Stimulated activated CD8-positive, alpha-beta memory T cell treated with anti-CD3 and anti-CD28 coated beads, Interleukin-12 subunit alpha, Interleukin-12 subunit beta, amount 100 ng/mL, for 1 hour (primary cell): ENCODE data around the gene EHD4.
A peak's percentile ranks its signal among the peaks of the same experiment; 100 is the strongest.

ENCODE experiments used
- DNase-seq: peaks from one replicate; pipeline ENCODE4 v3.0.0-alpha.2; 2020; ENCODE audit warnings: low read depth

EHD4 gene

DNA sequence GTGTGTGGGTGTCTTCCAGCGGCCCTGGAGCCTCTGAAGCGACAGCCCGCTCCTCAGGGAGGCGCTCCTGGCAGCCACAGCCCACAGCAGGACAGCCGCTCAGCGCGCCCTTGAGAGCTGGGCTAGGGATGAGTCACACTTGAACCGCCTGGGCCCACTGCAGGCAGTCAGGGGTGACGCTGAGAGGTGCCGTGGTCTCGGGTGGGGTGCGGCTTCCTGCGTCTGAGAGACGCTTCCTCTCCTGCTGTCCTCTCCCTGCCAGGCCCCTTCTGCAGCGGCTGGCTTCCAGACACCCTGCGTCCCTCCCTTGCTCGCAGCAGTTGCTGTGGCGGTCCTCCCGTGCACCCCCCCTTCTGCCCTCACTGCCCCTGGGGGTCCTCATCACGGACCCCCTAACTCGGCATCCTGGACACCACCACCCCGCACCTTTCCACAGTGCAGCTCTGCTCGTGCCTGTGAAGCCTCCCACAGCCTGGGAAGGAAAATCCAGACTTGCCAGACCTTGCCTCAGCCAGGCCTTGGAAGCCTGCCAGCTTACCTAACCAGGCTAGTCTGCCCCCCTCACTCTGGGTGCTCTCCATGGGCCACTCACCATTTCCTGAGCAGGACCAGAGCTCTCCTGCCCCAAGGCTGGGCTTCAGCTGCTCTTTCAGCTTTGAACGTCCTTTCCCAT is 77.4 kb downstream of the EHD4 start:
- DNase-seq, result peak; percentile 85

GRCh38 chr15:41894251-41894790 is 78.0 kb downstream of the EHD4 start:
- no peak for DNase-seq

DNA sequence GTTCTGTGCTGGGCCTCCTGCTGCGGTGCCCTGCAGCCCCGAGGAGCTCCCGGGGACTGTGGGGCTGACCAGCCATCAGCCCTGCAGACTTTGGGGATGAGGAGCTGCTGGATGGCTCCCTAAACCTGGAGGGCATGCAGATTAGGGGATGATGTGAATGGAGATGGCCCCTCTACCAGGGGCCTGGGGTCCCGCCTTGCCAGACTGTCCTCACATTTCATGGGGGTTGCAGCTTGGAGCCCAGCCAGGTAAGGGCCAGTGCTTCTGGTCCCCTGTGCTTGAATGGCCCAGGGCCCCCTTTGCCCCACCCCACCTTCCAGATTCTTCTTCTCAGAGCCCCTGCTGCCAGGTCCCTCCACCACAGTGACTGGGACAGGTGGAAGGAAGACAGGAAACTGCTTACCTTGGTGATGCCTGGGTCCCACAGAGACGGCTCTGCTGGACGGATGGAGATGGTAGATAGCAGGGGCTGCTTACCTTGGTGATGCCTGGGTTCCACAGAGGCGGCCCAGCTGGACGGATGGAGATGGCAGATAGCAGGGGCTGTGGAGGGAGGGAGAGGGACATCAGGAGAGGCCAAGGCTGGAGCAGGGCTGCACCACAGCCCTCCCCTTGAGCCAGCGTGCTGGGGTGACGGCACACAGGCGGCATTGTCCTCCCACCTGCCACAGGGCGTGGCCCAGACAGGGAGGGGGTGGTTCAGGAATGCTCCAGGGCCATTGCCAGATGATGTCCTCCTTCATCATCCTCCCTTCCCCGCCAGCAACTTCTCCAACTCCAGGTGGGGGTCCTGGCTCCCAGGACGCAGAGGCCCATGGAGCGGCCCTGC is 78.7 kb downstream of the EHD4 start, which contains the start of gene SPTBN5:
Gene SPTBN5 (minus strand): TSS at position 632 of the 829 bp plus-strand sequence. CDS start 556 bp downstream, at position 76.
- DNase-seq, result no peak

- no peak for DNase-seq
Observed at GRCh38 chr15:41892621-41893421, 79.5 kb downstream of the EHD4 start.

DNA sequence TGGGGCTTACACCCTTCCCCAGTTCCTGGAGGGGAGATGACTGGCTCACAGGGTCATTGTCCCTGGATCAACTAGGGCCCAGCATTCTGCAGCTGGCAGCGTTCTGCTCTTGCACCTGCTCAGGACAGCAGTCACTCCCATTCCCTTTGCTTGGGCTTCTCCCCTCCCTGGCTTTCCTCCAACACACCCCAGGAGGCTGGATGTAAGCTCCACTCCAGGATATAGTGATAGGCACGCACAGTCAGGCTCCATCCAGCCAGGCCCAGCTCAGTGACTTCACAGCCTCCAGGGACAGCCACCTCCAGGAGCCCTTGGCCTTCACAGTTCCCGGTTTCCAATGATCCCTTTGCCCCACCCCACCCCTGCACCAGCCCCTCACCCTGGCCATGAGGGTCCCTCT is 80.4 kb downstream of the EHD4 start:
- no peak for DNase-seq

DNA sequence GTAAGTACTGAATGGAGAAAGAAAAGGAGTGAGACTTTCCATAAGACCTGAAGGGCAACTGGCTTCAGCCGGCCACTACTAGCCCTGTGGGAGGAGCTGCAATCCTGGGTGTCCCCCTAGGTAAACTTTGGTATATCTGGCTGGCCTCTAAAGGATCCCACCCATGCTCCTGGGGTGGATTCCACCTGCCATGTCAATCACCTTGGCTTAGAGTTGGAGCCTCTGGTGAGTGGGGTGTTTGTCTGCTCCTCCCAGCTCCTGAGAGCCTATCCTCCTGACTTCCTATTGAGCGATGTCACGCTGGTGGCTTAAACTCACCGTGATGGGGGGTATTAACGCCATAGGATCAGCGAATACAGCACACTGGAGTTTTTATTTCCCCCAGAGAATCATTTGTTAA is 81.1 kb downstream of the EHD4 start:
- no peak for DNase-seq

DNA sequence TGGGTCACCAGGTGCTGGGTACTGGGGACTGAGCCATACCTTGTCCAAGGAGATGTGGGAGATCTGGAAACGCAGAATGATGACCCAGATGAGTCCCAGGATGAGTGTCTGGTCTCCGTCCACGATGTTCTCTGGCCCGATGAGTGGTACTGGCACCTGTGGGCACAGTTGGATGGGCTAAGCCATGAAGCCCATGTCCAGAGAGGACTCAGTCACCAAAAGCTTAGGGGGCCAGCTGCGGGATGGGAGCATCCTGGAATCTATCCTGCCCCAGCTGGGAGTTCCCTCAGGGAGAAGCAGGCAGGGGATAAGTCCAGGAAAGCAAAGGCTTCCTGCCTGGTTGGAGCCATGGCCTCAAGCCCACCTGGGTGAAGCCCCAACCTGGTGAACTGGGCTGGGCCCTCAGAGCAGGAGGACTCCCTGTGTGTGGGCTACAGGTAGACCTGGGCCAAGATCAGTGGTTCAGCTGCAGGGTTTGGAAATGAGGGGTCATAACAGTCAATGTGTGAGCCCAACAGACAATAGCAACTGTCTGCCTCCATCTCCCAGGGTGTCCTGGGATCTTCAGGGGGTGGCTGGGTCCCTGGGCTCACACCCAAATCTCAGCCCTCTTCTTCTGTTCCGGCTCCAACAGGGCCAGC is 82.2 kb downstream of the EHD4 start:
- DNase-seq, result no peak

DNA sequence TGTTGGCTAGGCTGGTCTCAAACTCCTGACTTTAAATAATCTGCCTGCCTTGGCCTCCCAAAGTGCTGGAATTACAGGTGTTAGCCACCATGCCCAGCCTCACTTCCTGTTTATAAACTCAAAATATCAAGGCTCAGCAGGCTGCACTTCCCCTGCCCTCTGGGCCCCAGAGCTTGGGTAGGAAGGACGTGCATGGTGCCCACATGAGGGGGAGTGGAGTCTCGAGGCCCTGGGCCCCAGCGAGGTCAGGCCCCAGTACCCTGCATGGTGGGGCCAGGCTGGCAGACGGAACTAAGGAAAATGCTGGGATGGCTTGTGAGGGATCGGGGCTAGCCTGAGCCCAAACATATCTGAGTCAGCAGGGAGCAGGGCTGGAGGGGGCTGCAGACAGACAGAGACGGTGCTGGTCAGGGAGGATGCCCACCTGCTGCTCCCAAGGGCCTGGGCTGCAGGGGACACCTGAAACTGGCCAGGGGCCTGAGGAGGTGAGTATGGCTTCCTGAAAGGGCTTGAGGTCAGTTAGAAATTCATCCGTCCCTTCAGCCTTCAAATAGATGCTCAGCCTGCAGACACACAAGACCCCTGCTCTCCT is 83.6 kb downstream of the EHD4 start:
- no peak for DNase-seq

DNA sequence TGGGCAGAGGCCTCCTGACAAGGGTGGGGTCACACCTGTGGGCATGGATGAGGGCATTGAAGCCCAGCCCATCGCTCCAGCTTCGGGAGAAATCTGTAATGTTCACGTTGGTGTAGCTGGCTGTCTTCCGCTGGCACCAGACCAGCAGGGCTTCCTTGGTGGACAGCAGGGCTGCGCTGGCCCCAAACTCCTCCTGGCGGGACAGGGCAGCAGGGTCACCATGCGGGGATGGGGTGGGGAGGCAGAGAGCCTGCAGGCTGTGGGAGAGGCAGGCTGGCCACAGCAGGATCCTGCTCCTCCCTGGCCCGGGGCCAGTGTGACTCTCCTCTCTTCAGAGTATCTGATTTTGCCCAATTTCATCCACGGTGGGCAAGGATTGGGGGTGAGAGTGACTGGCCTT is 84.5 kb downstream of the EHD4 start:
- DNase-seq, result no peak

DNA sequence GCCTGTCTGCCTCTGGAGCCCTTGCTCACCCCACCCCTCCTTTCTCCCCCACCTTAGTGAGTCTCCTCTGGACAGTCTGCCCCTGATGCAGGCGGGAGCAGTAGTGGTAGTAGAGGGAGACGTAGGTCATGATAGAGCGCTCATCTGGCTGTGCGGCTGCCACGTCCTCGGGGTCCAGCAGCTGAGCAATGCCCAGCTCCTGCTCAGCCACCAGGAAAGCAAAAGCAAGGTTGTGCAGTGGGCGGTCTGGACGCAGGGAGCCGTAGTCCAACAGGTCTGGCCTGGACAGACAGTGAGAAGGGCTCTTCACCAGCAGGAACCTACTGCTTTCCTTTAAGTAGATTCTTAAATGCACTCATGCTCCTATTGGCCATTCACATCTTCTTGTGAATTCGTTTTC is 85.2 kb downstream of the EHD4 start:
- DNase-seq, result no peak

DNA sequence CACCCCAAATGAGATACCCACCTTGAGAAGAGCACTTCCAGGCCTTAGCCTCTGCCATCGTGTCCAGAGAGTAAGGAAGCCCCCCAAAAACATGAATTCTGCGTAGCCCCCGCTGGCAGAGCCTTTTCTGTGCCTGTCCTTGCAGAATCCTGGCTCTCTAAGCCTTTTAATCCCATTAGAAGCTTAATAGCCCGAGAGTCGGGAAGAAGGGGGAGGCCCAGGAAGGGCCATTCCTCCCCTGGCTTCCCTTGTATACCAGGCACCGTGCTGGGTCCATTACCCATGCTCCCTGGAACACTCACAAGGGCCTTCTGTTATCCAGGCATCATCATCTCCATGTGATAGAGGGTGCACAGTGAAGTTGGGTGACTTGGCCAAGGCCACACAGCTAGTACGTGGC is 85.6 kb downstream of the EHD4 start:
- DNase-seq, result no peak

- no peak for DNase-seq
Observed at GRCh38 chr15:41885841-41886240, 86.5 kb downstream of the EHD4 start.

DNA sequence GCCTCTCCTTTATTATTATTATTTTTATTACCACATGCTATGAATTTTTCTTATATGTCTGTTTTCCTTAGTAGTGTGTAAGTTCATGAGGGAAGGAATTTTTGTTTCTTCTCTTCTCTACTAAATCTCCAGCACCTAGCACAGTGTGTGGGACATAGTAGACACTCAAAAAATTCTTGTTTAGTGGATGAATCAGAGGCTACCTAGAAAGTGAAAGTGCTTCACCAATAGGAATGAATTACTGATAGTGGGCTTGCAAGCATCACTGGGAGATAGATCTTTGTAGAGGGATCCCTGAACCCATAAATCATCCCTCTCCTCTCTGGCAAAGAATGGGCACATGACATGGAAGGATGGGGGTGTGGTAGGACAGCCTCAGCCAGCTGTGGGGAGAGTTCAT is 87.0 kb downstream of the EHD4 start:
- DNase-seq, result no peak

DNA sequence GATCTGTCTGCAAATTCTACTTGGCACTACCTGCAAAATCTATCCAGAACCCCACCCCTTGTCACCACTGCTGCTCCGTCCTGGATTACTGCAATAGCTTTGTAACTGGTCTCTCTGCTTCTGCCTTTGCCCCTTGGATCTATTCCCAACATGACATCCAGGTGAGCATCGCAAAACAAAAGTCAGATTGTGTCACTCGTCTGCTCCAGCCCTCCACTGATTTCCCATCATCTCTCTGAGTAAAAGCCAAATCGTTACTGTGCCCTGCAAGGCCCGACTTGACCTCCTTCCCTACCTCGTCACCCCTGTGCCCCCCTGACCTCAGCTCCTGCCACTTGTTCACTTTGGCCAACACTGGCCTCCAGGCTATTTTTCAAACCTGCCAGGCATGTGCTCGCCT is 87.9 kb downstream of the EHD4 start:
- no peak for DNase-seq

DNA sequence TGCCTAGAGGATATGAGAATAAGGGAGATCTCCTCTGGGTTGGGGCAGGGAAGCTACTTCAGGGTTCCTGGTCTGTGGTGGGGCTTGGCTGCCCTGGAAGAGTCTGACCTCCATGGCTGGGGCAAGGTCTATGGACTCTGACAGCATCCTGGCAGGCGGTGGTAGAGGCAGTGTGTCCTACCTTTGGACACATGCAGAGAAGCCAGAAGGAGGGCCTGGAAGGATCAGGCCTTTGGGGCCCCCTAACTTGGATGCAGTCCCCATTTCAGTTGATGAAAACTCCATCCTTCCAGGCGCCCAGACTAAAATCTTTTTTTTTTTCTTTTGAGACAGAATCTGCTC is 88.9 kb downstream of the EHD4 start:
- DNase-seq, result no peak

- DNase-seq, result no peak
Observed at GRCh38 chr15:41882689-41883483, 89.5 kb downstream of the EHD4 start.

GRCh38 chr15:41881920-41882688 is 90.3 kb downstream of the EHD4 start:
- no peak for DNase-seq

GRCh38 chr15:41881550-41881919 is 90.8 kb downstream of the EHD4 start:
- DNase-seq, result no peak

DNA sequence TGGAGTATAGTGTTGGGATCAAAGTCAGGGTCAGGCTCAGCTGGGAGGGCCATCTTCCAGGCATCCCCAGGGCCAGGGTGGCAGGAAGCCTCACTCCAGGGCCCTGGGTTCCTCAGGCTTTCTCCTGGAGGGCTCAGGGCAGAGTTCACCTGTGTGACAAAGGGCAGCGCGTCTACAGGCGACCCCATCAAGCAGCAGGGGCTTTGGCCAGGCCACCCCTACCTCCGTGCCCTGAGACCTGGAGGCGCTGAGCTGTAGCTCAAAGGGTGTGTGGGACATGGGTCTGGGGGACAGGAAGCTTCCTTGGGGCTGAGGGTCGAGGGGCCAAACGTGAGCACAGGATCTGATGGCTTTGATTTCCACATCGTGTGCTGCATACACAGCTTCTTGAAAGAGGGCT is 91.3 kb downstream of the EHD4 start:
- DNase-seq, result no peak
